GM21786 (cell line): ENCODE measurements around the gene LRMDA.
A peak's percentile ranks its signal among the peaks of the same experiment; 100 is the strongest.

Experiments
- ATAC-seq: cut with Tn5 transposase; IDR thresholded peaks from one replicate; pipeline ENCODE4 v1.9.1; 2021; ENCODE audit not compliant: unreplicated experiment

Gene LRMDA

DNA sequence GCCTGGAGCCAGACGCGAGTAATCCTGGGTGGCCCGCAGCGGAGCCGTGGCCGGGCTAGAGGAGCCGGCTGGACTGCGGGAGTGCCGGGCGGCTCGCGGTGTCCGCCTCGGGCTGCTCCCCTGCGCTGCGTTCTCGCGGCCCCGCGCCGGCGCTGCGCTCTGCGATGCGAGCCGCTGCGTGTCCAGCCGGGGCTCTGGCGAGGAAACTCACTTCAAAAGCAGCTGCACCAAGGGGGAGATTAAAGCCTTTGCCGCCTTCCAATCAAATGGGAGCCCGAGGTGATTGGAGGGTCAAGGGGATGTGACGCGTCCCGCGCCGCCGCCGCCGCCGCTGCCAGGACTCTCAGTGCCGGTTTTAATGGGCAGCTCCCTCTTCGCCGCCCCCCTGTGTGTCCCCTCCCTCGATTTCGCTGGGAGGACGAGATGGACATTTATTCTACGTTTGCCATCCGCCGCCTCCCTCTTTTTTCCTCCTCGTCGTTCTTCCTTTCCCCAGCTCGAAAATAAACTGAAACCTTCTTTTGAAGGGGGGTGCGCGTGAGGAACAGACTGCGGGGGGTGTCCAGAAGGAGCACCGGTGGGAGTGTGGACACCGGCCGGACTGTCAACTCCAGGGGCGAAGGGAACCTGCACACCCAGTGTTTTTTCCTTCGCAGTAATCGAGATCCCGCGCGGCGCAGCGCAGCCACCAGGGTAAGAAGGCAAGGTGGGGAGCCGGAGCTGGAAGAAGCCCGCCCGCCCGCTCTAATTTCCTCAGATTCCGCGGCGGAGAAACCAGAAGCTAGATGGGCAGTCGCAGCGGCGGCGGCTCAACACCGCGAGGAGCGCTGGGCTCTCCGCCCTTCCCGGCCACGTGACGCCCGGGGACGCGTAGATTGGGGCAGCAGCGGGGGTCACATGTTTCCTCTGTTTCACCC is 29.6 kb upstream of the LRMDA start, which contains the start of gene ZNF503:
Gene ZNF503 (minus strand): TSS at position 196 of the 917 bp plus-strand sequence. CDS start 345 bp downstream, outside the sequence.
- ATAC-seq = peak; percentile 55

DNA sequence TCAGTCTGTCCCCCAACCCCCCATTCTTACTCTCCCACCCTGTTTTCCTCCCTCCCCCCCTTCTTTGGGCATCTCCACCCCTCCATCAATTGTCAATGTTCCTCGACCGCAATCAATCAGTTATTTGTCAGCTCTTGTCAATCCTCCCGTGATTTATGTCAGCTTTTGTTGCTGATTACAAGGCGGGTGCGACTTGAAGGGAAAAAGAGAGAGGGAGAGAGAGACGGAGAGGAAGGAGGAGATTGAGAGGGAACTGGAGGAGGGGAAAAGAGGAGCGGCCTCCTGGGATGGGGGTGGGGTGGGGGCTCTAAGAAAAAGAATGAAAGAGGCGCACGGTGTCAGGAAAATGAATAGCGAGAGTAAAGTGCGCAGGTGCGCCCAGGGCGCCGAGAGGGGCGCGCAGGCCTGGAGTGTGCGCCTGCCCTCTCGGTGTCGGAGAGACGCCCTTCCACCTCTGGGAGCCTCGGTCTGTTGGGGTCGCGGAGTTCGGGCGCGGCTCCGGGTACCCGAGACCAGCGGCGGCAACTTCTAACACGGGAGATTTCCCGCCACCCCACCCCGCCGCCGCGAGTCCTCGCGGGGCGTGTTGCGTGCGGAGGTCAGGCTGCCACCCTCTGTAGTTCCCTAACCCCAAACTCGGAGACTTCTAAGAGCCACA is 28.8 kb upstream of the LRMDA start:
- ATAC-seq = no peak

DNA sequence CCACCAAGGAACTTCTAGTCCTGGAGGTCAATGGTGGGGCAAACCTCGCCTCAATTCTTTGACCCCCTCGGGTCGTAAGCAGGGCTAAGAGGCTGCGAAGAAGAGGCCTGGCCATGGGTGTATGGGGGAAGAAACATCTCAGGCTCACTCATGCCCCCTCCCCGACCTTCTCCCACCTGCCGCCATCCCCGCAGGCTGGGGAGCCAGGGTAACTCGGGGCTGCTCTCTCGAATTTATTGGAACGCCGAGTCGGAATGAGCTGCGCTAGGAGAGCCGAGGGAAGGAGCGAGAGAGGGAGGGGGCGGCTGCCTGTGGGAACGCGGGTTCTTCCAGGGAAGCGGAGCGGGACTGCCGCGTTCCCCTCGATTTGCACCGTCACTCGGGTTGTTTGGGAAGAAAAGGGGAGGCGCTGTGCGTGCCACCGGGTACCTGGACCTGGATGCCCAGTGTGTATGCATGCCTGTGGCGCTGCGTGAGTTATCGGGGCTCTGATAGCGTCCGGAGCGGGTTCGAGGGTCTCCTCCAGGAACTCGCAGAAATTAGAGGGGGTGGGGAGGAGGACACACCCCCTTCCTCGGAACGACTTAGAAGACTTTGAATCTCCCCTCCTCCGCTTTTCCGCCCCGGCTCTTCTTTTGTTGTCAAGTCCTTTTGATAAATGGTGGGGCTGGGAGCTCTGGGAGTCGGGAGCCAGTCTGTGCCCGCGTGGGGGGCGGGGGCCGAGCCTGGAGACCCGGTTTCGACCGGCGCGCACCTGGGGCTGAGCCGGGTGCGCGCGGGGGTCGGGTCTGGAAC is 28.1 kb upstream of the LRMDA start:
- no peak for ATAC-seq

- no peak for ATAC-seq
Measured at GRCh38 chr10:75403939-75404814, 27.2 kb upstream of the LRMDA start.

DNA sequence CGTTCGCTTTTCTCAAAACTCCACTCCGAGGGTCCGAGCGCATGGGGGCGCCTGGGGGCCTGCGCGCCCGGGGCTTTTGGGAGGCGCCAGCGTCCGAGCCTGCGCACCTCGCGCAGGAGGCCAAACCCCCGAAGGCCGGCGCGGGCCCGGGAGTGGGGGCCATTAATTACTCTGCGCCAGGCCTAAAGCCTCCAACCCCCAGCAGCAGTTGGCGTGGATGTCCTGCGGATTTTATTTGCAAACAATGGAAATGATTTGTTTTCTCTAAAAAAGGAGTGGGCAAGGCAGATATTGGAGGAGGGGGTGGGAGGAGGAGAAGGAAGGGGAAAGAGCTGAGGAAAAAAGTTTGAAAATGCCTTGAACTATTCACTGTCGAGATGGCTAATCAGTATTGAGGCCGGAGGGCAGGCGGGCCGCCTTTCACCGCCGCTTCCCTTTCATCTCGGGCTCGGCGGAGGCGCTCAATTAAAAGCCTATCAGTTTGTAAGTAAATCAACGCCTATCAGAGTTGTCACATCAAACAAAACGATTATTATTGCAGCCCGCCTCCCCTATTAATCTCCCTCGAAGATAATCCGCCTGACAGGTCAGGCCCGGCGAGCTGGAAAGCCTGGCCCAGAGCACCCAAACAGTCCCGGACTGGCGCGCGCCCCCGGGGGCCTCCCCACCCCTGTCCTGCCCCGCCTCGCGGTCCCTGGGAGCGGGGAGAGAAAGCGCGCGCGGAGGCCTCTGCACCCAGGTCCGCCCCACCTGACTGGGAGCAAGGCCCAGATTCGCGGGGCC is 26.4 kb upstream of the LRMDA start:
- no peak for ATAC-seq

DNA sequence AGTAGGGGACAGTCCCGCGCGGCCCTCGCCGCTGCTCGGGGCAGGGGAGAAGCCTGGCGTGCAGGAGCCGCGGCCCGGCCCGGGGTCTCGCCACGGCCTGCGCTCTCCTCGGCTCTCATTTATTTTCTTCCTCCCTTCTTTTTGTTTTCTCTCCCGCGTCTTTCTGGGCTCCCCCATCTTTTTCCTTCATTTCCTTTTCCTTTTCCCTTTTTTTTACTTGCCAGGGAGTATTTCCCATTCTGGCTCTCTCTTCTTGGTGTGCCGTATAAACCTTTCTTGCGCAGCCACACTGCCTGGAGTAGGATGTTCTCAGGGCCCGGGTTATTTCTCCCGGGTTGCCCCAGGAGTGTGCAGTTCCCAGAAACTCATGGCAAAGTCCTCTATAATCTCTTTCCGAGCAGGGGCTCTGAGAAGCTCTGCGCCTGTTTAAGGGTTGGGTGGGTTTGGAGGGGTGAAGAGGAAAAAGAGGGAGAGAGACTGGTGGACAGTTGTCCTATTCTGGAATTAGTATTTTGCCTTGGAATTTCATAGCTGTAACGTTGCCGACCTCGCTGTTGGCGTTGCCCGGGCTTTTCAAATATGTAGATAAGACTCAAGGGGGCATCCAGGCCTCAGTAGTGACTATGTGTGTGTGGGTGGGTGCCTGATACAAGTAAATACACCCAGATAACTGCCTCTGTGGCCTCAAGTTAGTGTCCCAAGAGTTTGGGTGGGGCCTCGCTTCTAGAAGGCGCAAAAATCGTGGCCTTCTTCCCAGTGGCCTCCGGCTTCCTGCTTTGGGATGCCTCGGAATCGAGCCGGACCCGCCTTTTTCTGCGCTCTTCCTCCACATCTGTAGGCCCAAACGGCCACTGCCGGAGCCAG is 25.6 kb upstream of the LRMDA start:
- no peak for ATAC-seq

DNA sequence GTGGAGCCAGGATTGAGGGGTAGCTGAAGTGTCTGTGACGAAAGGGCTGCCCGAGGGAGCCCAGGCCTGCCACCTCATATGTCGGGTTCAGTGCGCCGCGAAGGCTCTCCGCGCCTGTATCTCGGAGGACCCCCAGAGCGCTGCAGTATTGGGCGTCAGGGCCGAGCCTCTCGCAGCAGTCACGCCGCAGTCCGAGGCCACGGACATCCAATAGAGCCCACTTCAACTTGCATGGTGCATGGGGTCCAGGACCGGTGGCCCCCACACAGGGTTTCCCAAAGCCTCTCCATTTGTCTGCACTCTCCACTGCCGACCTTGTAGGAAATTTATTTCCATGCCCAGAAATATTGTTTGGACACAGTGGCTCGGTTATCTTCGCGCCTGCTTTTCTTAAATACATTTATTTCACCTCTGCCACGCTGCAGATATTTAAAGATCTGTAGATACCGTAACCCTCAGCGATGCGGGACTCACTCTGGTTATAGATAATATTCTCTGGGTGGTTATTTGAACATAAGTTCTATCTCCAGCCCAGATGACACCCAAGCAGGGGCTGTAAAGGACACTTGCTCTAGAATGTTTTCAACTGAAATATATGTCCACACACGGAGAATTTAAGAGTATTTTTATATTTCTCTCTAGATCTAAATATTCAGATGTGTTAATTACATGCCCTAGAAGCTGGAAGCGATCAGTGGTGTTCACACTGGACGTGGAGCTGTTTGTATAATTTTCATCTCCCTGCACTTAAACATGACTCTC is 24.8 kb upstream of the LRMDA start:
- no peak for ATAC-seq

DNA sequence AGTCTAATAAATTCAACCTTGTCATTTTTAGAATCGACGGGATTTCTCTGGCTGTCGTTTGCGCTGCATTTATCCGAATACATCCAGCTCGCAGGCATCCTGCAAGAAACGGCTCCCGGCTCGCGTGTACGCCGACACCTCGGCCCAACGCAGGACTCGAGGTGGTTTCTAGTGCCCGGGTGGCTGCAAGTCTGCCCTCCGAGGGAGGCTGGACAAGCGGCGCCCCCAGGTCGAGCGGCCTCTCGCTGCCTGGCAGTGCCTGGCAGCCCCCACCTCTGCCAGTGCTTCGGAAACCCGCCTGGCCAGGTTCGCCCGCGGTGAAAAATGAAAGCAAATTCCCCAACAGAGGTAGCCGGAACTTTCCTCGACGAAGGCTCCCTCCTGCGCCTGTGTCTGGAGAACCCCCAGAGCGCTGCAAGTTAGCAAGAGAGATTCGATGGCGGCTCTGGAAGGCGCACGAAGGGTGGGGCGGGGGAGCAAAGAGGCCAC is 24.2 kb upstream of the LRMDA start:
- no peak for ATAC-seq

DNA sequence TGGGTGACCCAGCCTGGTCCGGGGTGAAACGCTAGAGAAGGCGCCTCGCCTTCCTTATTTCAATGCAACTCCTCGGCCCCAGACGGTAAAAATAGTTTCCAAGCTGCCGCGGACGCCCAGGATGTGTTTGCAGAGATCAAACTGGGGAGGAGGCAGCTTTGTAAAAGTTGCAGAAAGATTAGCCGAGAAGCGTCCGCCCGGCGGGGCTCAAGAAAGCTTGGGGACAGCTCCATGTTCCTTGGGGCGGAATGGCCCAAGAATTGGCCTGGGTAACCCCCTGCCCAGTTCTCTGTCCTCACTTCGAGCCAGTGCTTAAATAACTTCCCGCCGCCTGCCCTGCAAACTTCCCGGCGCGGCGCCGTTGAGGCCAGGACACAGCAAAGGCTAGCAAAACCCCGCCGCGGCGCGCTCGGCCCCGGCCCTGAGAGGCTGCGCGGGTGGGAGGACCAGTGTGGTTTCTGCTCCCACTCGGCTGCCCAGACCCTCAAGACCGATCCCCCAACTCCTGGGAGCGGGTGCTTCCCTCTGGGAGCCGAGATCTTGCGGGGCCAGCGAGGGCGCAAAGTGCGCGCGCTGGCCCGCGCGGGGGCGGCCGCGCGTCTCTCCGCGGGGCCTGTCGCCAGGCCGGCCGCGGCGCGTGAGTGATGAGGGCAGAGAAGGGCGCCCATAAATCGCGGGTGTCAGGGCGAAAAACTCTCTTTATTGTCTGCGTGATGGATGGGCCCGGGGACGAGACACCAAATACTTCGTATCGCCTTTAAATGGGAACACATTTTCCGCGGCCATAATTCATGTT is 23.5 kb upstream of the LRMDA start:
- no peak for ATAC-seq

- no peak for ATAC-seq
Measured at GRCh38 chr10:75408509-75408875, 22.9 kb upstream of the LRMDA start.

DNA sequence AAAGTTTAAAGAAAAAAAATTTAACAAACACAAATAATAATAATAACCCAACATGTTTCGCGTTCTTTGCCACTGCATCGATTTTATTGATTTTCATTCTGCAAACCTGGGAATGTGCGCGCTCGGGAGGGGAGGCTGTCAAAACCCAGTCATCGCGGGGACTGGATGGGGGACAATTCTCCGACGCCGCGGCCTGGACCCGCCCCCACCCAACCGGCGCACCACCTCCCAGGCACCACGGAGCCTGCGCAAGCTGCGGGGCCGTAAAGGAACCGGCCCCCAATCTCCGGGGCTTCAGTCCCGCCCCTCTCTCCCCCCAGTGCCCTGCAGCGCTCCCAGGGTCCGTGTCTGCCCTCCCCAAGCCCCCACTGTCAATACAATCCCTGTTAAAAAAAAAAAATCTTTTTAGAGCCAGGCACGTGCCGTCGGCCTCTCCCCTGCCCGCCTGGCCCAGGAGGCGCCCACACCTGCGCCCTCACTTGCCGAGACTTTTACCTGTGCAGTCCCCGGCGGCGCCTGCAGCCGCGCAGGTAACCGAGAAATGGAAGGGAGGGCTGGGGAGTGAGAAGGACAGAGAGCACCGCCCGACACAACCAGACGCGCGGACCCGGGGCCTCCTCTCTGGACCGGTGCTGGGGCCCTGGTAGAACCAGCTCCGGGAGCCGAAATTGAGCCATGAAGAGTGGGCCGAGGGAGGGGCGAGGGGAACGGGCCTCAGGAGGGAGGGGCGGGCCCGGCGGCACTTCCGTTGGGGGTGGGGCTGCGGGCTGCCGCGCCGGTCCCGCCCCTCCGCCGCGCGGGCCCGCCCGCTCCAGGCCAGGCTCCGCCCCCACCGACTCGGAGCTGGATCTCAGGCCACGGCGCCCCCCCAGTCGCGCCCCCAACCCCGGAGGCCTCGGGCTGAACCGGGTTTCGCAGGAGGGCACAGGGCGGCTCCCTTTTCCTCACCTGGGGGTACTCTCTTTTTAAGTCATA is 22.2 kb upstream of the LRMDA start:
- ATAC-seq = peak; percentile 52

DNA sequence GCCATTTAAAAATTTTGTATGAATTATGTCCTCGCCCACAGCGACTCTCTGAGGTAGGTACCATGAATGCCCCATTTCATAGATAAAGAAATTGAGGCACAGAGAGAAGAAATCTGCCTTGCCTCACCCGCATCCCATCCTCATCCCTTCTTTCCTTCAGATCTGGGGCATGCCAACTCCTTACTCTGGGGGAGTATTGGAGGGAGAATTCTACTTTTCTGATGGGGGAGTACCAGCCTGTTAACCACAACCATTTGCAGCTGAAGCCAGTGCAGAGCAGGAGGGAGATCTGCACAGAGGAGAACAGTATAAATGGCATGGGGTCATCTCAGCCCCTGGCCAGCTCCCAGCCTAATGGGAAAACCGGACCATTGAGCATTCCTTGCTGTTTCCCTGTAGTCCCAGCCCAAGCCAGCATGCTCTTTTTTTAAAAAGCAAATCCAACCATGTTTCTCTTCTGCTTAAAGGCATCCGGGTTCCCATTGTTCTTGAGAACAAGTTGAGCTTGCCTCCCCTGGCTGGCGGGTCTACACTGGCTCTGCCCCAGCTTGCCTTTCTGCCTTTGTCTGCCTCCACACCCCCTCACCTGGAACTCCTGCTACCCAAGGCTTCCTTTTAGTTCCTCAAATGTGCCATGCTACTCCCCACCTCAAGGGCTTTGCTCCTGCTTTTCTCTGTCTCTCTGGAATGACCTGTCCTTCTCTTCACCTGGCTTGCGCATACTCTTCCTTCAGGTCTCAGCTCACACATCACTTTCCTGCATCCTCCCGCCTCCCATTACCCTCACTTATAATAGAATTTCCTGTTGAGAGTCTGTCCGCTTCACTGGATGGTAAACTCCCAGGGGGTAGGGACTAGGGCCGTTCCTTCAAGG is 21.1 kb upstream of the LRMDA start:
- no peak for ATAC-seq

DNA sequence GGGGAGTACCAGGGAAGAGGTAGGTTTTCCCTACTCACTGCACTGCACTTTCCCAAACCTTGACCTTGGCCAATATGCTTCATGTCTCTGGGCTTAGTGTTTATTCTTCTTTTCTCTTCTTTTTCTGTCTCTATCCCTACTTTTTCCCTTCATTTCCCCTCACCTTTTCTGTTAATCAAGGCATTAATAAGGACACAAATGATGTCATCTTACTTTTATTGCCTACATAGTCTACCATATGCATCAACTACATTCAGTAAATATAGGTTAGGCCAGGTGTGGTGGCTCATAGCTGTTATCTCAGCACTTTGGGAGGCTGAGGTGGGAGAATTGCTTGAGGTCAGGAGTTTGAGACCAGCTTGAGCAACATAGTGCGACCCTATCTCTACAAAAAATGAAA is 16.9 kb upstream of the LRMDA start:
- no peak for ATAC-seq

DNA sequence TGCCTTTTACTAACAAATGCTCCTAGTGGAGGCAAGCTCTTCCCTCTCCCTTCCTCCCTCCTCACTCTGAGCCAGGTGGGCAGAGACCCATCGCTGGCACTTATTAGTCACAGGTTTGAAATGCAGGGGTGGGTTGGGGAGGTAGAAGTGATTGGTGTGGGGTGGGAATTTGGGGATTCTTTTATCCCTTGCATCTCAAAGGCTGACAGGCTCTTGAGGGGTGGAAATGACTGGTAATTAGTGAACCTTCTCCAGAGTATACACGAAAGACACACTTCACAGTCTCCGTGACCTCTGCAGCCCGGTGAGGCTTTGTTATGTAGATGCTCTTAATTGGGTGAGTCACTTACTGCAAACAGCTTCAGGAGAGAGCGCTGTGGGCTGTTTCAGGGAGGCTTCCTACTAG is 13.9 kb upstream of the LRMDA start:
- no peak for ATAC-seq

GRCh38 chr10:75418293-75418692 is 13.1 kb upstream of the LRMDA start:
- ATAC-seq = no peak
